H9 (cell line): ENCODE measurements around the gene CSRNP2. TPM values are rescaled to one million over a fixed set of nuclear protein-coding genes. Genes with fewer than 3 reads are reported as not detected.

ENCODE experiments used
- DNase-seq: peaks from one replicate; pipeline ENCODE4 v3.0.0-alpha.2; 2017
- H2AFZ ChIP-seq: one replicate; pipeline ENCODE4 v1.6.1; 2013; ENCODE audit warnings: mild to moderate bottlenecking, low read length, control low read depth, moderate library complexity
- H2AK5ac ChIP-seq: 2 replicates; pipeline ENCODE4 v1.6.1; 2013; ENCODE audit warnings: low read length, control low read depth, mixed read lengths; ENCODE audit not compliant: insufficient read length
- H2BK120ac ChIP-seq: one replicate; pipeline ENCODE4 v1.6.1; 2013; ENCODE audit warnings: low read depth, mild to moderate bottlenecking, low read length, control low read depth, inconsistent platforms; ENCODE audit not compliant: poor library complexity, severe bottlenecking
- H2BK12ac ChIP-seq: 2 replicates; pipeline ENCODE4 v1.6.1; 2013; ENCODE audit warnings: low read length, control low read depth, mixed read lengths, low read depth; ENCODE audit not compliant: insufficient read length
- H2BK15ac ChIP-seq: 2 replicates; pipeline ENCODE4 v1.6.1; 2013; ENCODE audit warnings: low read depth, low read length, control low read depth
- H2BK20ac ChIP-seq: one replicate; pipeline ENCODE4 v1.6.1; 2013; ENCODE audit warnings: low read depth, mild to moderate bottlenecking, low read length, control low read depth, inconsistent platforms; ENCODE audit not compliant: poor library complexity, severe bottlenecking
- H2BK5ac ChIP-seq: 2 replicates; pipeline ENCODE4 v1.6.1; 2013; ENCODE audit warnings: low read length, control low read depth, mixed read lengths; ENCODE audit not compliant: insufficient read length
- H3K14ac ChIP-seq: 2 replicates; pipeline ENCODE4 v1.6.1; 2013; ENCODE audit warnings: low read length, control low read depth; ENCODE audit not compliant: insufficient read depth
- H3K18ac ChIP-seq: 2 replicates; pipeline ENCODE4 v1.6.1; 2013; ENCODE audit warnings: low read depth, mild to moderate bottlenecking, mixed read lengths, low read length, control low read depth; ENCODE audit not compliant: insufficient read length
- H3K23ac ChIP-seq: 2 replicates; pipeline ENCODE4 v1.6.1; 2013; ENCODE audit warnings: low read length, control low read depth, mixed read lengths, low read depth; ENCODE audit not compliant: insufficient read length
- H3K23me2 ChIP-seq: 2 replicates; pipeline ENCODE4 v1.6.1; 2013; ENCODE audit warnings: low read depth, mild to moderate bottlenecking, mixed read lengths, low read length, control low read depth; ENCODE audit not compliant: insufficient read length, poor library complexity, severe bottlenecking
- H3K27ac ChIP-seq: 2 replicates; pipeline ENCODE4 v1.5.1; 2013; ENCODE audit warnings: low read length, control low read depth, mixed read lengths, low read depth; ENCODE audit not compliant: insufficient read length
- H3K27me3 ChIP-seq: 2 replicates; pipeline ENCODE4 v1.6.1; 2013; ENCODE audit warnings: low read length, control low read depth, inconsistent platforms; ENCODE audit not compliant: insufficient read depth
- H3K4ac ChIP-seq: 2 replicates; pipeline ENCODE4 v1.6.1; 2013; ENCODE audit warnings: low read depth, mild to moderate bottlenecking, control low read depth, inconsistent platforms, low read length, moderate library complexity
- H3K4me1 ChIP-seq: 2 replicates; pipeline ENCODE4 v1.6.1; 2013; ENCODE audit warnings: low read length, control low read depth, inconsistent platforms; ENCODE audit not compliant: insufficient read depth
- H3K4me2 ChIP-seq: 2 replicates; pipeline ENCODE4 v1.6.1; 2013; ENCODE audit warnings: low read length, control low read depth, mixed read lengths; ENCODE audit not compliant: insufficient read length, insufficient read depth
- H3K56ac ChIP-seq: 2 replicates; pipeline ENCODE4 v1.6.1; 2013; ENCODE audit warnings: low read depth, mild to moderate bottlenecking, mixed read lengths, low read length, control low read depth; ENCODE audit not compliant: insufficient read length
- H3K79me1 ChIP-seq: 2 replicates; pipeline ENCODE4 v1.6.1; 2013; ENCODE audit warnings: low read depth, mild to moderate bottlenecking, moderate library complexity, low read length, control low read depth, inconsistent platforms; ENCODE audit not compliant: insufficient read depth, poor library complexity, severe bottlenecking
- H3K79me2 ChIP-seq: 2 replicates; pipeline ENCODE4 v1.6.1; 2013; ENCODE audit warnings: low read length, control low read depth, inconsistent platforms; ENCODE audit not compliant: insufficient read depth
- H3K9ac ChIP-seq: 2 replicates; pipeline ENCODE4 v1.6.1; 2013; ENCODE audit warnings: low read length, control low read depth, mixed read lengths; ENCODE audit not compliant: insufficient read length; ENCODE audit errors: extremely low read depth
- H3K9me3 ChIP-seq: one replicate; pipeline ENCODE4 v1.6.1; 2013; ENCODE audit warnings: low read depth, low read length, inconsistent platforms; ENCODE audit not compliant: control insufficient read depth
- H3T11ph ChIP-seq: one replicate; pipeline ENCODE4 v1.6.1; 2013; ENCODE audit warnings: mild to moderate bottlenecking, low read length, control low read depth, inconsistent platforms
- H4K20me1 ChIP-seq: one replicate; pipeline ENCODE4 v1.6.1; 2013; ENCODE audit not compliant: control insufficient read depth, insufficient read length, insufficient read depth
- H4K5ac ChIP-seq: 2 replicates; pipeline ENCODE4 v1.6.1; 2013; ENCODE audit warnings: low read depth, mild to moderate bottlenecking, mixed read lengths, low read length, control low read depth; ENCODE audit not compliant: insufficient read length
- H4K8ac ChIP-seq: replicated peaks from 2 replicates; pipeline ENCODE4 v1.6.1; 2013; ENCODE audit warnings: low read length, control low read depth, mixed read lengths, low read depth; ENCODE audit not compliant: insufficient read length
- H4K91ac ChIP-seq: 2 replicates; pipeline ENCODE4 v1.6.1; 2013; ENCODE audit warnings: low read depth, mild to moderate bottlenecking, moderate library complexity, mixed read lengths, low read length, control low read depth; ENCODE audit not compliant: insufficient read length
- H3K27ac Mint-ChIP-seq, 3 experiments: 2 replicates in 2 of 3; 3 replicates in 1 of 3; pipeline ENCODE4 v1.8.0; 2020 to 2021; ENCODE audit warnings: mixed read lengths in 3 of 3, mild to moderate bottlenecking in 1 of 3, moderate library complexity in 1 of 3
- H3K27me3 Mint-ChIP-seq: 2 replicates; pipeline ENCODE4 v1.8.0; 2021; ENCODE audit warnings: low read depth, mild to moderate bottlenecking, moderate library complexity, mixed read lengths
- H3K36me3 Mint-ChIP-seq, 3 experiments: 2 replicates in 2 of 3; 3 replicates in 1 of 3; pipeline ENCODE4 v1.8.0; 2020 to 2021; ENCODE audit warnings: low read depth in 3 of 3, mixed read lengths in 3 of 3; ENCODE audit not compliant: insufficient read depth in 1 of 3
- H3K4me1 Mint-ChIP-seq, 2 experiments: 2 replicates each; pipeline ENCODE4 v1.8.0; 2020; ENCODE audit warnings: mixed read lengths in 2 of 2
- H3K4me3 Mint-ChIP-seq, 2 experiments: 2 replicates in 1 of 2; 3 replicates in 1 of 2; pipeline ENCODE4 v1.8.0; 2020 to 2021; ENCODE audit warnings: mild to moderate bottlenecking in 2 of 2, mixed read lengths in 2 of 2, moderate library complexity in 1 of 2
- H3K9me3 Mint-ChIP-seq, 2 experiments: 2 replicates in 1 of 2; 3 replicates in 1 of 2; pipeline ENCODE4 v1.8.0; 2020; ENCODE audit warnings: mild to moderate bottlenecking in 2 of 2, mixed read lengths in 2 of 2, moderate library complexity in 1 of 2
- CTCF ChIP-seq: fragments of 200-600 bp; sonication (generic); conservative IDR thresholded peaks from 3 replicates; pipeline ENCODE4 v1.8.0; 2021; ENCODE audit warnings: antibody characterized with exemption, mild to moderate bottlenecking
- WGBS: extraction: QIAGEN DNeasy Blood & Tissue Kit; methylation state at CpG from one replicate; pipeline ENCODE4 v1.1.7; 2013; ENCODE audit warnings: missing lambda C conversion rate, low lambda C conversion rate, mixed read lengths; ENCODE audit not compliant: insufficient read length; ENCODE audit errors: extremely low coverage; 5-methylcytosine and 5-hydroxymethylcytosine counted together
- total RNA-seq: library from RNA; stranded (reverse); gene quantifications from 2 replicates; pipeline ENCODE4 v1.2.1, GENCODE V29; 2021

Gene CSRNP2
- total RNA-seq, 1 experiment from 2014 or later = 38.6 TPM

DNA sequence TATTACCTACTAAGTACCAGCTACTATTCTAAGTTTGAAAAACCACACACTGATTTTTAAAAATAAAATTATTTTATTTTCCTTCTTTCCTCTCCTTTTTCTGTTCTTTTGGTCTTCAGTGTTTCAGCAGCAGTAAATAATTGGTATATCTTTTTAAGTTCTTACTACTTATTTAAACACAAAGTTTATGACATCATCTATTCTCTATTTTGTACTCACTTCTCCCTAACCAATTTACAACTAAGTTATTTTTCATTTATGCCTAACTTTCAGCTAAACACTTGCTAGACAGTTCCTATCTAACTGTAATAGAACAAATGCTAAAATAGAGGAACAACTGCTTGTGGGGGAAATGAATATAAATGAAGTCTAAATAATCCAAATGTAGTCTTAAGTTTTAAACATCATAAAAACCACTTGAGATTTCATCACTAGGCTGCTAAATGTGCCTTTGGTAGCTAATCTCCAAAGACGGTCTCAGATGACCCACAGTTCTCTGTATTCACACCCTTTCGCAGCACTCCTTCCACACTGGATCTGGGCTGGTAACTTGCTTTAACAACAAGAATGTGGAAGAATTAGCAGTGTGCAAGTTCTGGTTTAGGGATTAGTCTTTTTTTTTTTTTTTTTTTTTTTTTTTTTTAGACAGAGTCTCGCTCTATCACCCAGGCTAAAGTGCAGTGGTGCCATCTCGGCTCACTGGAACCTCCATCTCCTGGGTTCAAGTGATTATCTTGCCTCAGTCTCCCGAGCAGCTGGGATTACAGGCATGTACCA is 48.5 kb upstream of the CSRNP2 start:
- H3K23me2 ChIP-seq = no peaks in the 10 kb centered on the region
- no peak overlapping the region for H3K4me2 ChIP-seq
- H3K23ac ChIP-seq = no peak overlapping the region
- no peak overlapping the region for H2BK120ac ChIP-seq
- no peaks in the 10 kb centered on the region for H3K4me1 ChIP-seq
- no peak overlapping the region for H3K9ac ChIP-seq
- H3T11ph ChIP-seq = no peak overlapping the region
- H4K8ac ChIP-seq = no peak overlapping the region
- TF ChIP-seq CTCF = no peak
- Mint-ChIP-seq H3K27ac (no peak overlapping the region), H3K36me3 (peaks cover 0 to 3% (median 2%) of the 10 kb centered on the region in 3 experiments; a peak in 3 of 7 replicates), H3K9me3 (no peaks in the 10 kb centered on the region), H3K27me3 (no peaks in the 10 kb centered on the region), H3K4me1 (no peaks in the 10 kb centered on the region), H3K4me3 (no peak overlapping the region)
- H4K5ac ChIP-seq = no peak overlapping the region
- H2BK20ac ChIP-seq = no peak overlapping the region
- H2AK5ac ChIP-seq = no peak overlapping the region
- no peak overlapping the region for H3K14ac ChIP-seq
- no peaks in the 10 kb centered on the region; the same call in 1 of the 2 replicates for H3K79me2 ChIP-seq
- H3K9me3 ChIP-seq = no peaks in the 10 kb centered on the region
- H3K4ac ChIP-seq = no peak overlapping the region
- H4K20me1 ChIP-seq = no peaks in the 10 kb centered on the region
- H3K18ac ChIP-seq = no peak overlapping the region
- H4K91ac ChIP-seq = no peak overlapping the region
- no peak overlapping the region for H3K56ac ChIP-seq
- H3K79me1 ChIP-seq = peaks cover 2% of the 10 kb centered on the region
- no peak overlapping the region for H2AFZ ChIP-seq
- H2BK15ac ChIP-seq = no peak overlapping the region
- no peak overlapping the region for H2BK12ac ChIP-seq
- H3K27ac ChIP-seq = no peak overlapping the region
- DNase-seq = no peak
- H3K27me3 ChIP-seq = no peaks in the 10 kb centered on the region
- WGBS = no CpG with 5 or more reads among the region's 5 CpGs
- no peak overlapping the region for H2BK5ac ChIP-seq
